HG03378 (cell line): ENCODE data around the gene SAA4.
"Not testable (repeated sequence)": the region's sequence is repeated elsewhere in the genome, so short reads cannot be mapped to it uniquely, and the experiment has no call there.

ENCODE experiments used
- ATAC-seq: cut with Tn5 transposase; IDR thresholded peaks from one replicate; pipeline ENCODE4 v1.9.1; 2021; ENCODE audit warnings: mild to moderate bottlenecking, moderate library complexity; ENCODE audit not compliant: unreplicated experiment

The SAA4 gene

GRCh38 chr11:18236664-18237356, at the start of gene SAA4:
SAA4 (minus strand) TSS chr11:18236802; CDS start chr11:18235926, 876 bp downstream.
- no peak for ATAC-seq

- no peak for ATAC-seq
Observed at GRCh38 chr11:18285841-18286240, 49.2 kb upstream of the SAA4 start.

DNA sequence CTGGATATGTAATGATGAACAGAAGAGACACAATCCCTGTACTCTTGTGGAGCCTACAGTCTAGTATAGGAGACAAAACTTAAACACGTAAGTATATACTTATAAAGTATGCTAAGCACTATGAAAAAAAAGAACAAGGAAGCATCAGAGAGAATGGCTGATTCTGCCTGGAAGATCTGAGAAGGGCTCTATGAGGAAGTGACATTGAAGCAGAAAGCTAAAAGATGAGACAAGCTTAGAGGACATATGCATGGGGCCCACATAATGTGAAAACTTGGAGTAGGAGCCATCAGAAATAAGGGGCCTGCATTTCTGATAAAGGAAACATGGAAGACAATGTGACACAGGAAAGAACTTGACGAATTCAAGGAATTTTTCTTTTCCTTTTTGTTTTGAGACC, 46.0 kb upstream of the SAA4 start:
- no peak for ATAC-seq

- peak; percentile 87 for ATAC-seq
Observed at GRCh38 chr11:18280438-18281045, 43.9 kb upstream of the SAA4 start.

DNA sequence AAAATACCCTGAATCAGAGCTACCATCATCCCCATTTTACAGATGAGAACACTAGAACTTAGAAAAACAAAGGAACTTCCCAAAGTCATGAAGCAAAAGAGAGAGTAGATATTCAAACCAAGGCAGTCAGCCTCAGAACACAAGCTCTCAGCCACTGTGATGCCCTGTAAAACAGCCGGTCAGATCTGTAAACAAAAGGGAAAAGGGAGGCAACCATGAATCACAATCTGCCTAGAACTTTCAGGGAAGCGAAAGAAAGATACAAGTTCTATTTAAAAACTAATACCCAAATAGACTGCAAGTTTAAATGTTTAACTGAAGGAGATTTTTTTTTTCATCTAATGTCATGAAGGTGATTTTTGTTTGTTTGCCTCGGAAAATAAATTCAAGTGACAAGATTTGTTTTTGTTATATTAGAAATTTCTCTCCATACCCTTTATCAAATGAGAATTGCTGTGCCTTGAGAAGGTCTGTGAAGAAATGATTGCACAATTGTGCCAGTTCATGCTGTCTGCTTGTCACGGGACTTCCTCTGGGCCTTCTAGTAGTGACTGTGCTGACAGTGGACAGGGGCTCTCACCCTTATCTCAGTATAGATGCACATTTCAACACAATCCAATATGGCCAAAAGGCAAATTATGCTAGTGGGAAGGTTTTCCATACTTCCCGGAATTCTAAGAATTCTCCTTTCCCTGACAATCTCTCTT, 41.1 kb upstream of the SAA4 start:
- no peak for ATAC-seq

GRCh38 chr11:18271206-18271605, 34.6 kb upstream of the SAA4 start:
- no peak for ATAC-seq

DNA sequence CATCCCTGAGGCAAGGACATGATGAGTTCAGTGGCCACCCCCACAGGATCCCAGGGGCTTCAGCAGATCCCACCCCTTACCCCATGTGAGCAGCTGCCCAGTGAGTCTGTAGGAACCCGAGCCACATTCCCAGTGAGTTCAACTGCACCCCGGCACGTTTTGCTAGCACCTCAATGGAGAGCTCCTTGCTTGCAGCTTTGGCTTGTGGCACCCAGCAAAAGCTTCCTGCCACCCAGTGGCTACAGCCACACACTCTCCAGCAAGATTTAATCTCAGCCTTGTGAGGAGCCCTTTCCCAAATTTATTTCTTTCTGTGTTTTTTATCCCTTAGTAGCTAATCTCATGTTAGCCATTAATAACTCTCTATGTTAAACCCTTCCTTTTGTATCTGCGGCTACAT, 33.5 kb upstream of the SAA4 start:
- no peak for ATAC-seq

GRCh38 chr11:18269252-18269651, 32.6 kb upstream of the SAA4 start:
- ATAC-seq = not testable (repeated sequence)

DNA sequence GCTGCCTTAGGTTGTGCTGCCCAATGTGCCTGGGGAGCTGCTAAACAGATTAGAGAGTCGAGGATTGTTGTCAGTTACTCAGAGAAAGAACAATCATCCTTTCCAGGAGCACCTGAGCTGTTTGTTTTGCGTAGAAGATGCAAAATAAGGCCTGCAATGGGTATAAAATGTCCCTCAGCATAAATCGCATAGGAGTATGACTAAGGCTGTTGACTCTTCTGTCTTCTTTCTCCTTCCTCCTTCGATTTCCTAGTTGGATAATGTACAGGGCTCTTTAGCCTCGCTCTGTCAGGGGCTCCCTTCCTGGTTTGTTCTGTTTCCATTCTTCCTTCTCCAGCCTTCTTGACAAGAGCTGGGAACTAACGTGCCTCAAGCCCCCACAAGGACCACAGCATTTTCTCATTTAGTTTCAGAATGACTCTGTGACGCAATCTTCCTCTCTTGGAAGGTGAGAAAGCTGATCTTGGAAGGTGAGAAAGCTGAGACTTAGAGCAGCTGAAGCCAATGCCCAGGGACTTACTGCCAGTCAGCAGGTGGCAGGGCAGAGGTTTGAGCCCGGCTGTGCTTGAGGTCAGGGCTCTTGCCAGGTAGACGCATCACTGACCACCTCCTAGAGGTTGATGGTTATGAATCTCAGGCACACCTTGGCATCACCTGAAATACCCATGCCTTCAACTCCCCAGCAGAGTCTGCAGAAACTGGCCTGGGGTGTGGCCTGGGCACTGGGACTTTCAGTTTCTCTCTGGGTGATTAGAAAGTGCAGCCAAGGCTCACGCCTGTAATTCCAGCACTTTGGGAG, 30.9 kb upstream of the SAA4 start:
- ATAC-seq = not testable (repeated sequence)

DNA sequence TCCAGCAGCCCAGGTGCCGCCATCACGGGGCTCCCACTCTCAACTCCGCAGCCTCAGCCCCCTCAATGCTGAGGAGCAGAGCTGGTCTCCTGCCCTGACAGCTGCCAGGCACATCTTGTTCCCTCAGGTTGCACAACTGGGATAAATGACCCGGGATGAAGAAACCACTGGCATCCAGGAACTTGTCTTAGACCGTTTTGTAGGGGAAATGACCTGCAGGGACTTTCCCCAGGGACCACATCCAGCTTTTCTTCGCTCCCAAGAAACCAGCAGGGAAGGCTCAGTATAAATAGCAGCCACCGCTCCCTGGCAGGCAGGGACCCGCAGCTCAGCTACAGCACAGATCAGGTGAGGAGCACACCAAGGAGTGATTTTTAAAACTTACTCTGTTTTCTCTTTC, 29.3 kb upstream of the SAA4 start, which contains the start of gene SAA1:
SAA1 (plus strand) TSS at position 316 of the 400 bp plus-strand sequence. CDS start 624 bp downstream, outside the sequence.
- ATAC-seq = no peak

- ATAC-seq = no peak
Observed at GRCh38 chr11:18264677-18265555, 28.3 kb upstream of the SAA4 start.

DNA sequence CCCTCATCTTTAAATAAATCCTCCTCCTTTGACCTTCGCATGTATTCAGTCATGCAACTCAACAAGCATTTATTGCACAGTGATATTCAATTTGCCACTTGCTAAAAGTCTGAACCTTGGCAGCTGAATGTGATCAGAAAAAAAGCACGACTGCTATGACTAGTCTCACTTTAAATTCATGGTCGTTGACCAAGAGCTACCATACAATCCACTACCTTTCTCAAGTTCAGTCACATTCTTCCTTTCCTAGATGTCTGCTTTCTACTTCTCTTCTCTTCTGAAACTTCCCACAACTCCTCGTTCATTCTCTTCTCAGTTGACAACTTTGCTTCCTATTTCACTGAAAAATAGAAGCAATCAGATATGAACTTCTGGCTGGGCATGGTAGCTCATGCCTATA, 27.4 kb upstream of the SAA4 start:
- ATAC-seq = no peak

- ATAC-seq = not testable (repeated sequence)
Observed at GRCh38 chr11:18262681-18263350, 26.2 kb upstream of the SAA4 start.

DNA sequence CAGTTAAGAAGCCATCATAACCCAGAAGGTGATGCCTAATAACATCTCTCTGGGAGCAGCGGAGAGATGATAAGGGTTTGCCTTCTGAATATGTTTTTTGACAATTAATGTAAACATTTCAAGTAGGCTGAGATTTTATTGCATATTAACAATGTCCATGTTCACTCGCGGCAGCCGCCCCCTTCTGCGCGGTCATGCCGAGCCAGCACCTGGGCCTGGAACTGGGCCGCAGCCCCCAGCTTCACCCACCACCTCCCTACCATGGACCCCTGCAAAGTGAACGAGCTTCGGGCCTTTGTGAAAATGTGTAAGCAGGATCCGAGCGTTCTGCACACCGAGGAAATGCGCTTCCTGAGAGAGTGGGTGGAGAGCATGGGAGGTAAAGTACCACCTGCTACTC, 25.1 kb upstream of the SAA4 start:
- no peak for ATAC-seq

DNA sequence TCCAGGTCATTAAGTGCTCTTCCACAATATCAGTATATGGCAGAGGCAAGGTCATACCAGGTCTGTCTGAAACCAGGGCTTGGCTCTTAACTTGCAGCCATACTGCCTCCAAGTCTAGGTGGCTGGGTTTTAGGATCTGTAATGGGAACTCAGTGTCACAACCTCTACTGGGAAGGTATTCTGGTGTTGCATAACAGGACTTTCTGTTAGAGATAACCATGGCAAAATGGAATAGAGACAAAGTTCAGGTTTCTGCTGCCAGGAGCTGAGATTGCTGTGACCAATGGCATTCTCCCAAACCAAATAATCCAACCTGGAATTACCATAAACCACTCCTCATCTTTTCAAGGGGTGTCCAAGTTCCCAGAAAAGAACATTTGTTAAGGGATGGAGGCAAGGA, 22.7 kb upstream of the SAA4 start:
- ATAC-seq = no peak

DNA sequence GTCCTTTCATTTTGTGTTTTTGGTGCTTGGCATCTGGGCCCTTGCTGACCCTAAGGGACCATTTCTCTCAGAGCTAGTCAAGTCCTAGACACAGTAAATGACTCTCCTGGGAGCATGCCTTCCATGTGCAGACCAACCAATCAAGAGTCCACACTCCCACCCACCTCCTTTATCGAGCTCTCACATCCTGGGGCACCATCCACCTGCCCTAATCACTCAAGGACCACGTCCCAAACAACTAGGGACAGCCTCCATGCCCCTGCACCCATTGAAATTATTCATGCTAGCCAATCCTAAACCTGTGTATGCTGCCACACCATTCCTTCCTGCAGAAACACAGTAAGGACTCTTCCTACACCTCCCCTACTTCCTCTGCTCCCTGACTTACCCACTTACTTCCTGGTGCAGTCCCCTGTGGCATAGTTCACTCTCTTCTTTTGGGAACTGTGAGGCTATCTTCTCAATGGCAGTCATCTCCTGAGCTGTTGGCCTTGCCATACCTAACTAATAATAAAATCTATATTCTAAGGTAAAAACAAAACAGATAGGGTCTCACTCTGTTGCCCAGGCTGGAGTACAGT, 18.3 kb upstream of the SAA4 start:
- no peak for ATAC-seq

DNA sequence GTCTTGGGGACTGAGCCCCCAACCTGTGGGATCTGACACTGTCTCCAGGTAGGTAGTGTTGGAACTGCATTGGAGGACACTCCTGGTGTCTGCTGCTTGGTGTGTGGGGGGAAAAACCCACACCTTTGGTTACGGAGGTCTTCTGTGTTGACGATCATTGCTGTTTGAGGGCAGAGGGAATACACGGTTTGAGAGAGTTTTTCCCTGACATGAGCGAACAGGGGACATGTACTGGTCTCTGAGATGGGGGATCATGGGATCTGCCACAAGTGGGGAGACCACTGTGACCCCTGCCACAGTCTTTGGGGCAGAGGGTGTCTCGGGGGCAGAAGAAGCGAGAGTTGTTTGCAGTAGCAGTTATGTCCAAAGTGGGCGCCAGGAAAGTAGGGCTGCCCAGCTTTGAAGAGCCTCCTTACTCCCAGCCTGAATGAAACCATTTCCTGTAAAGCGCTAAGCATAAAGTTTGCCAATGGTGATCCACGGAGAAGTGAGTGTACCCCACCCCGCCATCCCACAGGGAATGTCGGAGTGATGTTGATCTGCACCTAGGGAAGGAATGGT, 17.3 kb upstream of the SAA4 start:
- ATAC-seq = no peak

DNA sequence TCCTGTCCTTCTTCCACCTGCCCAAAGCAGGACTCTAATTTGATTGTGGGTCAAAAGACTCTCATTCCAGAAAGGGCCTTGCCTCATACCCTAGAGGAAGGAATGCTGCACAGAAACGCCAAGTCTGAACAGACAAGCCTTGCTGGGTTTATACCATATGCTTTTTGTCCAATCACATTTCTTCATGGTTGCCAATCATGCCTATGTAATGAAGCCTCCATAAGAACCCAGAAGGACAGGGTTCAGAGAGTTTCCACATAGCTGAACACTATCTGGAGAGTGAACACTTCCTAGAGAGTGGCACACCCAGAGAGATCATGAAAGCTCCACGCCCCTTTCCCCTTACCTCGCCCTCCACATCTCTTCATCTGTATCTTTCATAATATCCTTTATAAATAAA, 16.6 kb upstream of the SAA4 start:
- ATAC-seq = no peak

DNA sequence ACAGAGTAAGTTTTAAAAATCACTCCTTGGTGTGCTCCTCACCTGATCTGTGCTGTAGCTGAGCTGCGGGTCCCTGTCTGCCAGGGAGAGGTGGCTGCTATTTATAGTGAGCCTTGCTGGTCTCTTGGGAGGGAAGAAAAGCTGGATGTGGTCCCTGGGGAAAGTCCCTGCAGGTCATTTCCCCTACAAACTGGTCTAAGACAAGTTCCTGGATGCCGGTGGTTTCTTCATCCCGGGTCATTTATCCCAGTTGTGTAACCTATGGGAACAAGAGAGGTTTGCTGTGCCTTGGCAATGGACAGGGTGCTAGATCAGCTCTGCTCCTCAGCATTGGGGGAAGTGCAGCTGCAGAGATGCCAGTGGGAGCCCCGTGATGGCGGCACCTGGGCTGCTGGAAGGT, 12.0 kb upstream of the SAA4 start, which contains the start of gene SAA2:
SAA2 (minus strand) TSS at position 108 of the 400 bp plus-strand sequence. CDS start 657 bp downstream, outside the sequence.
- no peak for ATAC-seq
